PC-3 (cell line): ENCODE results near the gene TWIST2.

Experiments used
- EZH2 ChIP-seq: fragments of 300-600 bp; sonication (generic); IDR thresholded peaks from one replicate; pipeline ENCODE4 v1.6.1; 2017; ENCODE audit warnings: antibody characterized with exemption, mild to moderate bottlenecking, low read length; ENCODE audit not compliant: unreplicated experiment
- EZH2phosphoT487 ChIP-seq: fragments of 300-600 bp; sonication (generic); IDR thresholded peaks from 2 replicates; pipeline ENCODE4 v1.6.1; 2018; ENCODE audit warnings: mild to moderate bottlenecking, antibody characterized with exemption, low read length, borderline replicate concordance
- TF ChIP-seq, protein P1 (sequence below): fragments of 300-600 bp; sonication (generic); conservative IDR thresholded peaks from 2 replicates; pipeline ENCODE4 v1.5.1; 2017; ENCODE audit warnings: antibody characterized with exemption, low read depth, mild to moderate bottlenecking, low read length

DNA sequence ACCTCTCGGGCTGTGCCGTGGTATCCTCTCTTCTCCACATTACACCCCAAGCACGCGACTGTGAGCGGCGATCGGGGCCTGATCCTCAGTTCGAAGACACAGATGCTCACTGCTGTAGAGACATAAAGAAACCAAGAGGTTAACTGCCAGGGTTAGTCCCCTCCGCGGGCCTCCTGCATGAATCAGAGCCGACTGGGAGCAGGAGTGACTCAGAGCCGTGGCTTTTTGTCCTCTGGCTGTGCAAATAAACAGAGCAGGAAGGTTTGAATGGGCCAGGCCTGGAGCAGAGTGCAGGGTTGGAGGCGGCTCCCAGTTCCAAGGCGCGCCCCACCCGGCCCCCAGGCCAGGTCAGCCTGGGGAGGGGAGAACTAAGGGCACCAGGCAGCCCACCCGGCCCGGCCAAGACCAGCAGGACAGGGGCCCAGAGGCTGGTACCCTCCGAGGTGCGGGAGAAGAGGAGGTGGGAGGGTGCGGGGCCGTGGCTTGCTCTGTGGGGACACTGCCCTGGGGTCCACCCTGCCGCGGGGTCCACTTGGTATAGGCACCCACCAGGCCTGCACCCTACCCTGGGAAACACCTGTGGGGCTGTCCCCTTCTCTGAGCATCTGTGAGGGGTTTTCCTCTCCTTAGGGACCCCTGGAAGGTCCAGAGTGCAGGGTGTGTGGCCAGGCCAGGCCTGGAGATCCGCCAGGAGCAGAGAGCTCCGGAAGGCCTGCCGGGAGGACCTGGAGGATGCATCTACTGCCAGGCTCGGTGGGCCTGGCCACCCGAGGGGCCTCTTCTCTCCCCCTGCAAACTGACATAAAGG, 16.5 kb downstream of the TWIST2 start:
- TF ChIP-seq, protein P1, sequence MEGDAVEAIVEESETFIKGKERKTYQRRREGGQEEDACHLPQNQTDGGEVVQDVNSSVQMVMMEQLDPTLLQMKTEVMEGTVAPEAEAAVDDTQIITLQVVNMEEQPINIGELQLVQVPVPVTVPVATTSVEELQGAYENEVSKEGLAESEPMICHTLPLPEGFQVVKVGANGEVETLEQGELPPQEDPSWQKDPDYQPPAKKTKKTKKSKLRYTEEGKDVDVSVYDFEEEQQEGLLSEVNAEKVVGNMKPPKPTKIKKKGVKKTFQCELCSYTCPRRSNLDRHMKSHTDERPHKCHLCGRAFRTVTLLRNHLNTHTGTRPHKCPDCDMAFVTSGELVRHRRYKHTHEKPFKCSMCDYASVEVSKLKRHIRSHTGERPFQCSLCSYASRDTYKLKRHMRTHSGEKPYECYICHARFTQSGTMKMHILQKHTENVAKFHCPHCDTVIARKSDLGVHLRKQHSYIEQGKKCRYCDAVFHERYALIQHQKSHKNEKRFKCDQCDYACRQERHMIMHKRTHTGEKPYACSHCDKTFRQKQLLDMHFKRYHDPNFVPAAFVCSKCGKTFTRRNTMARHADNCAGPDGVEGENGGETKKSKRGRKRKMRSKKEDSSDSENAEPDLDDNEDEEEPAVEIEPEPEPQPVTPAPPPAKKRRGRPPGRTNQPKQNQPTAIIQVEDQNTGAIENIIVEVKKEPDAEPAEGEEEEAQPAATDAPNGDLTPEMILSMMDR, result no peak
- TF ChIP-seq EZH2 (no peak), EZH2phosphoT487 (no peak)
